Upper lobe of right lung (tissue), 1 donor: ENCODE measurements around the gene TMTC4. TPM values are rescaled to one million over a fixed set of nuclear protein-coding genes. Genes with fewer than 3 reads are reported as not detected.

Experiments
- ATAC-seq: fragments of 200-7000 bp; cut with Tn5 transposase; one replicate; pipeline ENCODE4 v1.9.1; 2020; ENCODE audit warnings: mild to moderate bottlenecking, moderate library complexity
- DNase-seq: peaks from one replicate; pipeline ENCODE4 v3.0.0-alpha.2; 2020
- H3K27ac ChIP-seq: fragments of 200-600 bp; one replicate; pipeline ENCODE4 v1.8.0; 2022
- H3K27me3 ChIP-seq: fragments of 200-600 bp; one replicate; pipeline ENCODE4 v1.8.0; 2022; ENCODE audit warnings: mild to moderate bottlenecking
- H3K36me3 ChIP-seq: fragments of 200-600 bp; one replicate; pipeline ENCODE4 v1.8.0; 2022
- H3K4me1 ChIP-seq: fragments of 200-600 bp; one replicate; pipeline ENCODE4 v1.8.0; 2022
- H3K4me3 ChIP-seq: fragments of 200-600 bp; one replicate; pipeline ENCODE4 v1.8.0; 2022; ENCODE audit warnings: mild to moderate bottlenecking
- H3K9me3 ChIP-seq: fragments of 200-600 bp; one replicate; pipeline ENCODE4 v1.8.0; 2022
- intact Hi-C: fragments of 100-400 bp; cut with DNase I; formaldehyde crosslinking; loops from one replicate; pipeline ENCODE4 v1.11.0; 2022
- total RNA-seq: library from RNA; stranded (reverse); fragmentation: NEBNext Ultra II Directional; extraction: Animal tissue kit (Norgen Biotek cat#: 25700); gene quantifications from one replicate; pipeline ENCODE4 v1.2.1, GENCODE V29; 2021
- TF ChIP-seq, protein P1 (sequence below): fragments of 200-600 bp; IDR thresholded peaks from one replicate; pipeline ENCODE4 v1.8.0; 2022; ENCODE audit warnings: antibody characterized with exemption
- donor health status: DM: no; HTN: yes; CAD: no; lungs with severe emphysema.

TMTC4 gene
- total RNA-seq, 1 donor from 2014 or later: 17.5 TPM

DNA sequence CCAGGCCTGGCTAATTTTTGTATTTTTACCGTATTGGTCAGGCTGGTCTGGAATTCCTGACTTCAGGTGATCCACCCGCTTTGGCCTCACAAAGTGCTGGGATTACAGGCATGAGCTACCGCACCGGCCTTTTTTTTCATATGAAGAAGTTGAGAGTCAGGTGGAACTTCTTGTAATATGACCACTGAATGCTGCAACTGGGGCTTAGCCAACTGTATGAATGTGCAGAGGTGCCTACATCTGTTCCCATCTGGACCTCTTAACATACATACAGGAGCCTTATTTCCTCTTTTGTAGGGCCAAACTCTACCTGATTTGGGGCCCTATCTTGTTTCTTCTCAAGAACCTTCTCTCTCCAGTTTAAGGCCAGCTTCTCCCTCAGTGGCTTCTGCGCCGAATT, 74.1 kb downstream of the TMTC4 start:
- Histone ChIP-seq H3K4me3 (no peak overlapping the region), H3K9me3 (no peaks in the 10 kb centered on the region), H3K36me3 (peaks cover 7% of the 10 kb centered on the region), H3K27ac (no peak overlapping the region), H3K27me3 (no peaks in the 10 kb centered on the region), H3K4me1 (no peaks in the 10 kb centered on the region)
- intact Hi-C loops: no loop called here
- TF ChIP-seq, protein P1, sequence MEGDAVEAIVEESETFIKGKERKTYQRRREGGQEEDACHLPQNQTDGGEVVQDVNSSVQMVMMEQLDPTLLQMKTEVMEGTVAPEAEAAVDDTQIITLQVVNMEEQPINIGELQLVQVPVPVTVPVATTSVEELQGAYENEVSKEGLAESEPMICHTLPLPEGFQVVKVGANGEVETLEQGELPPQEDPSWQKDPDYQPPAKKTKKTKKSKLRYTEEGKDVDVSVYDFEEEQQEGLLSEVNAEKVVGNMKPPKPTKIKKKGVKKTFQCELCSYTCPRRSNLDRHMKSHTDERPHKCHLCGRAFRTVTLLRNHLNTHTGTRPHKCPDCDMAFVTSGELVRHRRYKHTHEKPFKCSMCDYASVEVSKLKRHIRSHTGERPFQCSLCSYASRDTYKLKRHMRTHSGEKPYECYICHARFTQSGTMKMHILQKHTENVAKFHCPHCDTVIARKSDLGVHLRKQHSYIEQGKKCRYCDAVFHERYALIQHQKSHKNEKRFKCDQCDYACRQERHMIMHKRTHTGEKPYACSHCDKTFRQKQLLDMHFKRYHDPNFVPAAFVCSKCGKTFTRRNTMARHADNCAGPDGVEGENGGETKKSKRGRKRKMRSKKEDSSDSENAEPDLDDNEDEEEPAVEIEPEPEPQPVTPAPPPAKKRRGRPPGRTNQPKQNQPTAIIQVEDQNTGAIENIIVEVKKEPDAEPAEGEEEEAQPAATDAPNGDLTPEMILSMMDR: no peak
- no peak for DNase-seq
- ATAC-seq: no peak

DNA sequence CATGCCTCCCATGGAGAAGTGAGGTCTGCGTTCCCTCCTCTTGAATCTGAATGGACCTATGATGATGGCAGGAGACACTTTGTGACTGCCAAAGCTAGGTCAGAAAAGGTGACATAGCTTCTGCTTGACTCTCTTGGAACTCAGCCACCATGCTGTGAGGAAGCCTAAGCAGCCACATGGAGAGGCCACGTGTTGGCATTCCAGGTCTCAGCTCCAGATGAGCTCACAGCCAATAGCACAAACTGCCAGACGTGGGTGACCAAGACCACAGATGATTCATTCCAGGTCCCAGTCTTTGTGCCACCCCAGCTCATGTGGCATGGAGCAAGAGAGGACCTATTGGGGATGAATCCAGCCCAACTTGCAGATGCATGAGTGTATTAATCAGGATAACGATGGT, 77.3 kb downstream of the TMTC4 start:
- Histone ChIP-seq H3K4me1 (no peaks in the 10 kb centered on the region), H3K27ac (no peak overlapping the region), H3K4me3 (no peak overlapping the region), H3K9me3 (no peaks in the 10 kb centered on the region), H3K27me3 (no peaks in the 10 kb centered on the region), H3K36me3 (no peaks in the 10 kb centered on the region)
- ATAC-seq: no peak
- intact Hi-C loops: no loop called here
- DNase-seq: no peak
- TF ChIP-seq, protein P1: no peak

DNA sequence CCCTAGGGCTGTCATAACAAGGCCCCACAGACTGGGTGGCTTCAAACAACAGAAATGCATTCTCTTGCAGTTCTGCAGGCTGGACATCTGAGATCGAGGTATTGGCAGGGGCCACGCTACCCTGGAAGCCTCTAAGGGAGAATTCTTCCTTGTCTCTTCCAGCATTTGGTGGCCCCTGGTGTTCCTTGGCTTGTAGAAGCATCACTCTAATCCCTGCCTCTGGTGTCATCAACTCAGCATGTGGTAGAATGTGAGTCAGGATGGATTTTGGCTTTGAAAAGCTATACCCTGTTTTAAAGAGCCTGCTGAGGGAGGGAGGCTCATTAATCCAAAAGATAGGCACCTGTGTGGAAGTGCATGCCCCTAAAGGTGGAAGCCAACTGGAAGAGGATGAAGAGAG, 78.1 kb downstream of the TMTC4 start:
- Histone ChIP-seq H3K9me3 (no peaks in the 10 kb centered on the region), H3K27ac (no peak overlapping the region), H3K36me3 (no peaks in the 10 kb centered on the region), H3K4me1 (no peaks in the 10 kb centered on the region), H3K27me3 (no peaks in the 10 kb centered on the region), H3K4me3 (no peak overlapping the region)
- no peak for ATAC-seq
- TF ChIP-seq, protein P1: no peak
- DNase-seq: no peak
- intact Hi-C loops: no loop called here

DNA sequence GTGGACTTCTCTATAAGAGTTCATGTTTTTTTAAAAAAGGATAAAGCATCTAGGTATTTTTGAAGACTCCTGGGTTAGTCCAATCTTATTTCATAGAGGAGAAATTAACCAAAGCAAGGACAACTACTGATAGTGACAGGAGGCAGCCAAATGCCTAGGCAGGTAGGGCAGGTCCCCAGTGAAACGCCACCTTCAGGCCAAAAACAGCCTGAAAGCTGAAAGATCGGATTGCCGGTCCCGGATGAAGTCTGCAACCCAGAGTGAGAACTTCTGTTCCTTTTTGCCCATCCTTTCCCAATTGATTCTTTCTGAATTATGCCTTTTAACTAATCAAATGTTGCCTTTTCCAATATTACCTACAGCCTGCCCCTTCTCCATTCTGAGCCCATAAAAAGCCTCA, 79.9 kb downstream of the TMTC4 start:
- no peaks in the 10 kb centered on the region for H3K9me3 ChIP-seq
- no peaks in the 10 kb centered on the region for H3K36me3 ChIP-seq
- no peak for DNase-seq

DNA sequence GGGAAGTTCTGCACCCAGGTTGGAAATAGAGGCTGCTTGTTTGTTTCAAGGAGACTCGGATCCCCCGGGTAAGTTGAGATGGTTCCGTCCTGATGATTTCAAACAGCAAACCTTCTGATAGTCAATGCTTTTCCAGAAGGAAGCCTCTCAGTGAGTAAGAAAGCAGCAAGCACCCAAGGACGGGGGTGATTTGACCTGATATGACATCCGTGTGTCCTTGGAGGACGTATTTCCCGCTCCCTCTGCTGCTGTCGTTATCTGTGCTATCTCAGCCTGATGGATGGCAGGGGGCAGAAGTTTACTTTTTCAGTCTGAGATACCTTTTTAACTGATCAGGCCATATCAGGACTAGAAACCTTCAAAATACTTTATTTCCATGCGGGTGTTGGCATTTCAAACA, 80.3 kb downstream of the TMTC4 start:
- no peak for ATAC-seq

More for the DNA sequence above, 79.9 kb downstream of the TMTC4 start:
- no peak overlapping the region for H3K4me3 ChIP-seq
- no peaks in the 10 kb centered on the region for H3K4me1 ChIP-seq
- ATAC-seq: peak; percentile 47
- H3K27me3 ChIP-seq: no peaks in the 10 kb centered on the region
- TF ChIP-seq, protein P1: peak; percentile 22
- intact Hi-C loops: no loop called here
- H3K27ac ChIP-seq: no peak overlapping the region

More for the DNA sequence above, 80.3 kb downstream of the TMTC4 start:
- H3K4me1 ChIP-seq: no peaks in the 10 kb centered on the region
- intact Hi-C loops: no loop called here
- TF ChIP-seq, protein P1: no peak
- no peak overlapping the region for H3K27ac ChIP-seq
- no peak for DNase-seq
- no peaks in the 10 kb centered on the region for H3K27me3 ChIP-seq
- H3K36me3 ChIP-seq: no peaks in the 10 kb centered on the region
- no peak overlapping the region for H3K4me3 ChIP-seq
- H3K9me3 ChIP-seq: no peaks in the 10 kb centered on the region
